Kidney glomerular epithelial cell (primary cell): ENCODE measurements around the gene PCDHGC5.

Source experiments
- DNase-seq: peaks from one replicate; lab custom pipeline; 2025; lab: John Stamatoyannopoulos, UW

PCDHGC5 gene

DNA sequence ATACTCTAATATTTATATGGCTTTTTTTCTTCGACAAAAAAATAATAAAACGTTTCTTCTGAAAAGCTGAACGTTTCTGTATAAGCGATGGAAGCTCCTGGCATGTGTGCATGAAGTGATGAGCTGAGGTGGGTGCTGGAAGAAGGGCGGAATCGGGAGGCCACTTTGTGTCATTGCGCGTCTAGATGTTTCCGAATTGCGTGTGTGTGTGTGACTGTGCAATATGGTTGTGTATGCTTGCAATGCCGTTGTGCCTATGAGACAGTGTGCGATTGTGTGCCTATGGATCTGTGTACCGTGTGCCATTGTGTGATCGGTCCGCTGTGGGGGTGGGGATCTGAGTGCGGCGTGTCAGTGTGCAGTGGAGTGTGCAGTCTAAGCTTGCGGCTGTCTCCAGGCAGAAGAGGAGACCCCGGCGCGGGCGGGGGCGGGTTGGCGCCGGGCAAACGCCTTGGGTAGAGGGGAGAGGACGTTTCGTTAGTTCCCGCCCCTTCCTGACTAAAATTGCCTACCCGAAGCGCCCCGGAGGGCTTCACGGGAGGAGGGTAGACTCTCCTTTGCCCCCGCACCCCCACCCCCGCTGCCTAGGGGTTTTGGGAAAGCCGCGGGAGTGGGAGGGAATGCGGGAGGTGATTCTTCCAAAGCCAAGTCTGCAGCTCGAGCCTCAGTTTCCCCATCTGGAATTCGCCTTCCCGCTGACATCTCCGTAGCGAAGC, 24.2 kb downstream of the PCDHGC5 start:
- DNase-seq: peak; percentile 30

DNA sequence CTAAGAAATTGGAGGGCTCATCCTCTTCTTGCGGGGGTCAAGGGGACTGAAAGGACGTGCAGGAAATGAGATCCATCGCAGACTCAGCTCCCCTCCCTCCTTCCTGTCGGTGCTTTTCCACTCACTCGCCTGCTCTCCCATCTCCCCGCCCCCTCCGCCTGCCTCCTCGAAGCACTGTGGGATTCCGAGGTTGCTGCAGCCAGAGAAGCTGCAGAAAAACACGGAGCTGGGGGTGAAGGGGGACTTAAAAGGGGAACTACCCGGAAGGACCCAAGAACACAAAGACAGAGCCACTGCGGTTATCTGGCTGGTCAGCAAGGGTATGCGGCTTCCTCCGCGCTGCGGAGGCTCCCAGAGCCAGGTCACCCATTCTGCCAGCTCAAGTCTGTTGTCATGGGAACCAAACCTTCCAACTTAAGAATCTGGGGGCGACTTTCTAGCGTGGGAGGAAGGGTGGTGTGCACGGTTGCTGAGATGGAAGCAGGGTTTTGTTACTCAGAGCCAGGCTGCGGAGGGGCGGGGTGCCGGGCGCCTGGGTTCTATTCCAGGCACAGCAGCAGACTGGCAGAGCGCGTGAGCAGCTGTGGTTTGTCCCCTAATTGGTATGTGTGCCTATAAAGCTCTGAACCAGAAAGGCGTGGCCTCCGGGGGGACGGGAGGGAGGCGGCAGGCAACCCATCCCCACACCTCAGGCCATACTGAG, 24.9 kb downstream of the PCDHGC5 start:
- DNase-seq: peak; percentile 93

DNA sequence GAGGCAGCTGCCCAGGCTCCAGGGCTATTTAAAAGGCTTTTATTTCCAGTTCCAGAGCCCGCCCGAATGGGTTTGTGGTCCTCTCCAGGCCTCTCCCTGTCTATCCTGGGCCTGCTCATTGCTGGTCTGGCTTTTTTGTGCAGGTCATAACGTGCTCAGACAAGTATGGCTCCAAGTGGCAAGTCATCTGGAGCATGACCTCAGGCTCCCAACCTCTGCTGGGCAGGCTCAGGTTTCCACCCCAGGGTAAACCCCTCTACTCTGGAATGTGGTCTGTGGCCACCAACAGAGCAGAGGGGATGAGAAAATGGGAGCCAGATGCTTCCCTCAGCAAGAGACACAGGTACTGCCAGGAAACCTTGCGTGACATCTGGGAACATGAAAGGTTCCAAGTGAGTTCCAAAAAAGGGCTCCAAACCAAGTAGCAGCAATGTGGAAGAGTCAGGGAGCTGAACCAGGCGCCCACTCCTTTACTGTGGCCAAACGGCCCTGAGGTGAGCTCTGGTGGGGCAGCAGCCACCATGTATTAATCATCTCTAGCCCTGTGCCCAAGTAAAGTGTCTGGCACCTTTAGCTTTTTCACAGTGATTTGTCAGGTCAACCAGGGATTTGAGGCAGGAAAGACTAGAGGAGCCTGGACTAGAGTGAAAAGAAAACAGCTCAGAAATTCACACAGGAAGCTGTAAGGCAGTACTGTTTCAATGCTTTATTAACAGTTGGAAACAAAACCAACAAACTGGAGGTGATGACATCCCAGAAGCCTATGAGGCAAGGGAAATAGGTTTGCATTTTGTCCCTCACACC, 25.7 kb downstream of the PCDHGC5 start:
- peak; percentile 40 for DNase-seq

DNA sequence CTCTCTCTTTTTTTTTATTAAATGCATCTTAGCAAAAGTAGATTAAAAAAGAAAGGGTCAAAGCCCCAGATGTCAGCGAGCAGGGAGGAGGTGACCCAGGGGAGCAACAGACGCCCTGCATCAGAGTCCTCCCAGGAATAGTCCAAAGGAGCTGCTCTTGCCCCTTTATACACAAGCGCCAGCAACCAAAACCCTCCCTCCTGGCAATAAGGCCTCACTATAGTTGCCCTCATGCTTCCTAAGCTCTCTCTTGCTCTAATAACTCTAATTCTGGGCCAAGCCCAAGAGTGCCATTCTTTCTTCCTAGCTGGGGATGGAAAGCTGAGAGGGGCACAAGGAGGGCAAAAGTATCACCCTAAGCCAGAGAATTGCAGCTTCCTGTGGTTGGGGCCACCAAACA, 26.3 kb downstream of the PCDHGC5 start:
- DNase-seq: no peak

DNA sequence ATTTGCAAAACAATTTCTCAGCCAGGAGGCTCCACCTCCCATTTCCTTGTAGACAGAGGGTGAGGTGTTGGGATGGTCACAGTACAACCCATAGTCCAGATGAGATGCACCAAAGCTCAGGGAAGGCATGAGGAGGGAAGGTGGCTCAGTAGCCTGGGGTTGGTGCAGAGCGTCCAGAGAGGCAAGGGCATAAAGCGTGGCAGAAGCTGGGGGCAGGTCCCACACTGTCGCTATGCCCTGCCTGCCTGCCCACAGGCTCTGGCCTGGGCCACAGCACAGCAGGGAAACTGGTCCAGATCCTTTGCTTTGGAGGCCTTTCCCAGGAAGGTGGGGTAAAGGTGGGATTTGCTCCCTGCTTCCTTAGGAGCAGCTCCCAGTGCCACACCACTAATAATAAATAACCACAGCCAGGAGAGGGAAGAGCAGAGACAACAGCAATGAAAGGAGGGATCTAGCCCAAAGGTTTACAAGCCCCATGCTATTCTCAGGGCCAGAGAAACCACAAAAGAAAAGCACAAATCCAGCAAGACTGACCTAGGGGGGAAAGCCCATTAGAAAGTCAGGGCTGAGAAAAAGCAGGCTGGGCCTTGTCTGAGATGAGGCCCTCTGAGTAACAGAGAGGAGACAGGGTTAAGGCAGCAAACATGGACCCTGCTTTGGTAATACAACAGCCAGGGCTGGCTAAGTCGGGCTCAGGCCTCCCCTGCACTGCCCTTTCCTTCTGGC, 27.2 kb downstream of the PCDHGC5 start:
- DNase-seq: no peak

DNA sequence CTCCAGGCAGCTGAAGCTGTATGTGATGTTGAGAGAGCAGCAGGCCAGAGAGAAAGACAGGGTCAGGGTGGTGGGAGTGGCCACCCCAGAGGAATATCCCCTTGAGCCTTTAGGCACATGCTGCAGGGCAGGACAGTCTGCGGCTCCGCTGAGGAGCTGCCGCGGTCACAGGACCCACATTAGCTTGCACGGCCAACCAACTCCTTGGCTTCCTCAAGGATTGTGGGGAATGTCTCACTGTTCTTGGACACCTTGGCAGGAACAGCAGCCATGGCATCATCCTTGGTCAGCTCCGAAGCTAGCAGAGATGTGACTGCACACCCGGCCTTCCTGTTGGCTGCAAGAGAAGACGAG, 27.8 kb downstream of the PCDHGC5 start:
- no peak for DNase-seq

DNA sequence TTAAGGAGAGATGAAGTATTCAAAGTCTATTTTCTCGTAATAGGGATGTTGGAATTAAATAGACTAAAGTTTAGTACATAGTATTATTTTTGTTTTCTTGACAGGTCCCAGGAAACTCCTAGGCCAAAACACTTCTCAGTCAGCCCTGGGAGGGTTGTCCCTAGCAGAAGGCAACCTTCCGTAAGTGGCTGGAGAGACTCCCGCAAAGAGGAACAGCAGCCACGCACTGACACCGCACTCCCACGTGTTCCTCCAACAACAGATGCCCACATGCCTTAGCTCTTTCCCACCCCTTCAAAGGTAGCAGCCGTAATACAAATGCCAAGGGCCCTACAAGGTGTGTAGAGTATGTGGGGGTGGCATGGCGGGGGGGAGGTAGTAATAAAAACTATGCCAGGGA, 28.4 kb downstream of the PCDHGC5 start:
- no peak for DNase-seq

DNA sequence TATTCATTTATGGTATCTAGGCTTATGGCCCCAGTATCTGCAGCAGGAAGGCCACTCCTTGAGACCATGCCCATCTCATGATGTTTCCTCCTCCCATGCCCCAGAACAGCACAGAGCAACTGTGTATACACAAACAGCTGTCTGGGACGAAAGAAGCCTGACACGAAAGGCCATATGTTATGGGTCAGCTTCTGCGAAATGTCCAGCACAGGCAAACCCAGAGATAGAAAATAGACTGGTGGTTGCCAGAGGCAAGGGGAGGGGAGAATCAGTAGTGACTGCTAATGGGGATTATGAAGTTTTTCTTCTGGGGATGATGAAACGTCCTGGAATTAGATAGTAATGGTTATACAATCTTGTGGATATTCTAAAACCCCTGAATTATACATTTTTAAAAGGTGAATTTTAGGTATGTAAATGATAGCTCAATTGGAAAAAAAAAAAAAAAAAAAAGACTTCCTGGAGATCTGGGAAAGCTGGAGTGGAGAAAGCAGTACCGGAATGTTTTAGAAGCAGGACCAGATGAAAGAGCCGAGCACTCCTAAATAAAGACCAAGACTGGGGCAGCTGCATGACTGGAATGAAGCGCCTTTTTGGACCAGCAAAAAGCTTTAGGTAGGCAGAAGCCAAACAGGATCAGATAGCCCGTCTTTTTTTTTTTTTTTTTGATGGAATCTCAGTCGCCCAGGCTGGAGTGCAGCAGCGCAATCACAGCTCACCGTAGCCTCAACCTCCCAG, 29.2 kb downstream of the PCDHGC5 start:
- DNase-seq: no peak

DNA sequence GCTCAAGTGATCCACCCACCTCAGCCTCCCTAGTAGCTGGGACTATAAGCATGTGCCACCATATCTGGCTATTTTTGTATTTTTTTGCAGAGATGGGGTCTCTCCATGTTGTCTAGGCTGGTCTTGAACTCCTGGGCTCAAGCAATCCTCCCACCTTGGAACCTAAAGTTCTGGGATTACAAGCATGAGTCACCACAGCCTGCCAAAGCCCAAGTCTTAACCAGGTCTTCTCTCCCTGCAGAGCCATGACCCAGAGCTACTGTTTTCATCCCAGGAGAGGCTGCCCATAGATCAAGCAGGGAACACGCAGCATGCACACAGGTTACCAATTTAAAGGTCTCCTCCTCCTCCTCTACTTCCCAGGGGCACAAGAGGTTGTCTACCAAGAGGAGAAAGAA, 29.7 kb downstream of the PCDHGC5 start:
- DNase-seq: no peak

DNA sequence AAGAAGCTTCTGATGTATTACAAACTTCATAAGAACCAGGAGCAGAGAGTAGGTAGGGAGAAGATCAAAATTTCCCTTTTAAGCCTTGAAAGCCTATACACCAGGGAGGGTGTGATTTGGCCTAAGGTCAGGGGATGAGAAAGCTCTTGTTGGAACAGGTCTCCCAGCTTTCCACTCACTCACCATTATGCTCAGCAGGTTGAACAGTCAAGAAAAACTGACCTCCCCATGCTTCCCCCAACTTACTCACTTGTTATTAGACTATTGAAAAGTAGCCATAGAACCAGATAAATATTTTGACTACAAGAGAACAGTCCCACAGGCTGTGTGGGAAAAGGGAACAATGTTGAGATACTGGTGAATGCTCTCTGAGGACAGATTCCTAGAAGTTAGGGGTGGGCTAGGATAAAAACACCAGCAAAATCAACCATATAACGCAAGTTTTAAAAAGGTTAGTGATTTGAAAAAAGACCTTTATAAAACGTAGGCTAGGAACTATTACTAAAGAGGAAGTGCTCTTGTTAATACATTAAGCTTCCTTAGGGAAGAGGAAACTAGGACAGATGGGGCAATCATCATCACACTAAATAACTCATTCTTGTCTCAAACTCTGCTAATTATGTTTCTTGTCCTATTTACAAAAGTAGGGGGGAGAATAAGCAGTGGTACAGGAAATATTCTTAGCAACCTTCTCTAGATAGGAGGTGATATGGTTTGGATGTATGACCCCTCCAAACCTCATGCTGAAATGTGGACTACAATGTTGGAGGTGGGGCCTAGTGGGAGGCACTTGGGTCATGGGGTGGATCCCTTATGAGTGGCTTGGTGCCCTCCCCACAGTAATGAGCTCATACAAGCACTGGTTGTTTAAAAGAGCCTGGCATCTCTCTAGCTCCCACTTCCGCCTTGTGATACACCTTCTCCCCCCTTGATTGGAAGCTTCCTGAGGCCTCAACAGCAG, 31.0 kb downstream of the PCDHGC5 start:
- no peak for DNase-seq

DNA sequence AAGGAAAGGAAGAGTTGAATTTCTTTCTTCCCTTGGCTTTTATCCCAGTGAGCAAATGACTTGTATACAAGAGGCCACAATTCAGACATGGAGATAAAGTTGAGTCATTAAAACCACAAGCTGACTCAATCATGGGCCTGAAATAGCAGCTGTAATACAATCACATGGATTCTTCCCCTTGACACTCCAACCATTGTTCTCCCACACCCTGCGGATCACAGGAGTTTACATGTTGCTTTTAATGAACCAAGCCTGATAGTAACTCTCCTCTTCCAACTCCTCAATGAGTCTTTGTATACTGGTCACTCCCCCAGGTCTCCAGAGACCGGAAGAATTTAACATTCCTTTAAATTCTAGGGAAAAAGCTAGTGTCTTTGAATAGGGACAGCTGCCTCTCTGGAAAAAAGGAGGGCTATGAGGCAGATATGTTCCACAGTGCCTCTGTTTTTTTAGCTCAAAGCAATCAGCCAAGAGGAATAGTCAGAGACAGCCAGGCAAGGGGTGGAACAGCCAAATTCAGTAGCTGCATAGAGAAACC, 32.4 kb downstream of the PCDHGC5 start:
- peak; percentile 99 for DNase-seq

DNA sequence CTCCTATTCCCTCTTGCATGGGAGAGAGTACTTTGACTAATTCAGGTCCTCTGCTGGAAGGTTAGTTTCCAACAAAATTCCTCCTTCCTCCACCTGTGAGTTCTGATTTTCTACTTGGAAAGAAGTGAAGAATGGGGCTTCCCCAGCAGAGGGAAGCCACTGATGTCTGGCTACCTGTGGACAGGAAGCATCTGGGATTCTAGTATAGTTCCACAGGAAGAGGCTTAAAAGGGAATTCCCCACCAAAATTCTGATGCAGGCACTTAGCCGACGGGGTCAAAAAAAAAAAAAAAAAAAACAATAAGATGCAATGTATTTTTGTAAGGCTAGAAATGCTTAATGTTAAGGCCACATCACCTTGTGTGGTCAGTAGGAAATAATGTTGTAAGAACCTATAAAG, 33.4 kb downstream of the PCDHGC5 start:
- DNase-seq: no peak

DNA sequence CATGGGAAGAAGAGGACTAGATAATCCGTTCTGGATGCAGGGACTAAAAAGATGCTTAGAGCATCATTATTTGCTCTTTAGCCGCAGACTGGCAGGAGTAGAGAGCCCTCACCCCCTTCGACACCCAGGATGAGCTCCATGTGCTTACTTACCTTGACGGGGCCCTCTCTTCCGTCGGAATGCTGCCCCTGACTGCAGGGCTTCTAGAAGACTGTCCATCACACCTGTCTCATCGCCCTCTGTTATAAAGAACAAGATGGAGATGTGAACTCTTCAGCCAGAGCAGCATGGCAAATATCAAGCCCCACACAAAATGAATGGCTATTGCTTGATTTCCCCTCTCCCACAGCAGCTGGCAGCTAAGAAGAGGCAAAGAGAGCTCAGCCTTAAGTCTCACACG, 35.1 kb downstream of the PCDHGC5 start:
- DNase-seq: no peak

DNA sequence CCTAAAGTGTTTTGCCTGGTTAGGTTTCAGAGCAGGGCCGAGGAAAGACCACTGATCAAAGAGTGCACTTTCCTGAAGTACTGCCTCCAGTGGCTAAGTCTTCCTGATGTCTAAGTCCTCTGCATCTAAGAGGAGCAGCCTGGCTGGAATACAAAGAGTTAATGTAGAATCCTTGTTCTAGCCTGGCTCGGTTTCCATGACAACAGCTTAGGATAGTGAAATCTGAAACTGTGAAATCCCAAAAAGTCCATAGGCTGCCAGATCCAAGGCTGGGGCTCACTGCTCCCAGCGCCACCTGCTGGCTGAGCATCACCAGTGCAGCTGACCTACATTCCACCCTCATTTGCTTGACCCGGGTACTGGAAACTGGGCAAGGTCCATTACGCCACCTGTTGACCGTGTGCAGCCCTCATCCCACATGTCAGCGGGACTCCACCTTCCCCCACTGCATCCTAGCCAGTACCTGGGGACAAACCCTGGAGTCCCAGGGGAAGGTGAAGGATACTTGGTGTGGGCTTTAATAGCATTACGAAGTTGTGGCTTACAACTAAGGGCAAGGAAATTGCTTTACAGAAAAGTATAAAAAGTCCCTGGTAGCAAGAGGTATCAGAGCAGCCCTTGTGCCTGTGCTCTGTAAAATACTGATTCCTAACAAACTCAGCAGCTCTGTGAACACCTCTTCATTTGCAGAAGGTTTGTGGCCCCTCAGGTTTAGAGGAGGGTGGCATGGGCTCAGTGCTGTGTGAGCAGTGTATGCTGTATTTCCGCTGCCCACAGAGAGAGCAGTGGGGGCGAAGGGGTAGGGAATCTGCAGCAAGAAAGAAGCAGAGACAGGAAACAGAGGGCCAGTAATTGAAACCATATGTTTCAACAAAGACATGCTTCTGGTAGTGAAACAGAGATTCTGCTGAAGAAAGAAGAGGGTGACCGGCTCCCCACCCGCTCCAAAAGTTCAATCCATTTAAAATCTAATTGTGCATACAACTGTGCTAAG, 36.0 kb downstream of the PCDHGC5 start:
- DNase-seq: peak; percentile 90

DNA sequence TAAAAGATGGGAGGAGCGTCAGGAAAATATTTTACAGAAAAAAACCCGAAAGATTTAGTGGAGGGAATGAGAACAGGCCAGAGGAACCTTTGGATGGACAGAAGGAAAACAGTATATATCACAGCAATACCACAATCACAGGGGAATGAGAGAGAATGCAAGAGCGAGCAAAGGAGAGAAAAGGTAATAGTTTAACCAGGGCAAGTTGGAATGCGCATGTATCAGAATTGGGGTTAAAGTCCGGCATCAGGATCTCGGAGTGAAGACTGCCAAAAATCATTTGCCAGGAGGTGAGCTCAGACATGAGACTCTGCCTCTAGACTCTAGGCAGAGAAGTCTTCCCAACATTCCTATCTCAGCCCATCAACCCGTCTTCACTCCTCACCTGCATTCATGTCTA, 36.8 kb downstream of the PCDHGC5 start:
- DNase-seq: no peak

DNA sequence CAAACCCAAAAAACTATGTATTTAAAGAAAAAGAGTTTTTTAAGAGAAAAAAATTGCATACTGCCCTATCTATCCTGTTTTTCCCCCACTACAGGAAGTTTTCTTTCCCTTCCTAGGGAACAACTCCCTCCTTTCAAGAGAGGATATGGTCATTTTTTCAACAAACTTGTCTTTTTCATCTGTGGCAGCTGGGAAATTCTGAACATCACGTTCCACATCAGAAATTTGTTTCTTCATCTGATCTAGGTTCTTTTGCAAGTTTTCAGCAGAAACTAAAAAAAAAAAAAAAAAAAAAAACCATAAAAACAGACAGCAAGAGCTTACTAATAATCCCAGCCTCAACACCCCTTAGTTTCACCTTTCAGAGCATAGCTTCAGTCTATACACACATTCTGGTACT, 38.5 kb downstream of the PCDHGC5 start:
- DNase-seq: no peak

DNA sequence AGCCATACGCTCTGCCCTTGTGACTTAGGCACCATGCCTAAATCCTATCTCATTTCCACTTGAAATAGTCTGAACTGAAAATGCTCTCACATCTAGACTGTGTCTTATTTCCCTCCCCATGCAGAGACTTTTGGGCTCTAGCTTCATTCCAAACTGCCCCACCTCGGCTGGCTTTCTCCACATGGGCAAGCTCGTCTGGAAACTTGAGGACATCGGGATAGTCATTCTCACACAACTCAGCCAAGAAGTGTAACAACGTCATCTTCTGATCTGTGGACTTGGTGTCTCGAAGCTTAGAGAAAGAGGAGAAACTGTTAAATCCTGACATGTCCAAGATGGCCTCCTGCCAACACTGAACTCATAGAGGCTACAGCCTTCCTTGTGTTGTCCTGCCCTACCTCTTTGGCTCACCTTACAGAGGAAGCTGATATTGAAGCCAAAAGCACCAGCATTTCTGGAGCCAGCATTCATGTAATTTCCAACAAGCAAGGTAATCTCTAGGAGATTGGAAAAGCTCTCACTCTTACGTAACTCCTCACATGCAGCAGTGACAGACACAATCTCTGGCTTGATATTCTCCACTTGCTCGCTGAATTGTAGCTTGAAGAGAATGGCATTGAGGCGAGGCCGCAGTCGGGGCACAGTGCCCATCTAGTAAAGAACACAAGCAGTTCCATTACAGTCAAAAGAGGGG, 39.6 kb downstream of the PCDHGC5 start:
- no peak for DNase-seq

DNA sequence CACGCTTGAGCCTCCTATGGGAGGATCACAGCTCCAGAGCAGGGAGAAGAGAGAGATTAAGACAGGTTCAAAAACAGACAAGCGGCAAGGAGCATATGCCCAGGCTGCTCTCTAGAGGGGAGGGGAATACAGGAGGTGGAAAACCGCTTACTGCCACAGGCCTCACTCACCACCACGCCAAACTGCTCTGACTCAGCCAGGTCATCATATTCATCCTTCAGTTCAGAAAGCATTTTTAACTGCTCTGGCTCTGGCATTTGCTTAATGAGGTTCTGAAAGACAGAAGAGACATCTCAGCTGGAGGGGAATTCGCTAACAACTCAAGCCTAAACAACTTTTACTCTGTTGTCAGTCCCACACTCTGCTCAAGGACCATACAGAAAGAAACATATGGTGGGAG, 40.1 kb downstream of the PCDHGC5 start:
- DNase-seq: no peak
